Embryonic facial prominence (tissue), 1 donor: Measurements from ENCODE around the gene GCN1.

Experiments used
- DNase-seq: peaks from one replicate; pipeline ENCODE4 v3.0.0-alpha.2; 2016; ENCODE audit errors: extremely low spot score

The GCN1 gene

GRCh38 chr12:120181991-120182631 is 12.4 kb downstream of the GCN1 start:
- no peak for DNase-seq

GRCh38 chr12:120180975-120181374 is 13.5 kb downstream of the GCN1 start:
- DNase-seq, result no peak

- no peak for DNase-seq
These were observed 19.0 kb downstream of the GCN1 start for GRCh38 chr12:120175537-120175936.

- no peak for DNase-seq
These were observed 19.5 kb downstream of the GCN1 start for GRCh38 chr12:120175062-120175461.

GRCh38 chr12:120172053-120172452 is 22.5 kb downstream of the GCN1 start:
- DNase-seq, result no peak

GRCh38 chr12:120170631-120171030 is 23.9 kb downstream of the GCN1 start:
- DNase-seq, result no peak

GRCh38 chr12:120169946-120170345 is 24.6 kb downstream of the GCN1 start:
- no peak for DNase-seq

- DNase-seq, result no peak
These were observed 26.2 kb downstream of the GCN1 start for GRCh38 chr12:120168337-120168736.

- DNase-seq, result no peak
These were observed 26.9 kb downstream of the GCN1 start for GRCh38 chr12:120167529-120168095.

- DNase-seq, result no peak
These were observed 30.2 kb downstream of the GCN1 start for GRCh38 chr12:120164293-120164692.

- no peak for DNase-seq
These were observed 31.8 kb downstream of the GCN1 start for GRCh38 chr12:120162763-120163162.

GRCh38 chr12:120161852-120162251 is 32.7 kb downstream of the GCN1 start:
- no peak for DNase-seq

- DNase-seq, result no peak
These were observed 34.8 kb downstream of the GCN1 start for GRCh38 chr12:120159509-120160237.

- no peak for DNase-seq
These were observed 36.2 kb downstream of the GCN1 start for GRCh38 chr12:120158351-120158750.

- DNase-seq, result no peak
These were observed 36.8 kb downstream of the GCN1 start for GRCh38 chr12:120157678-120158077.

- no peak for DNase-seq
These were observed 37.9 kb downstream of the GCN1 start for GRCh38 chr12:120156315-120157259.

GRCh38 chr12:120155072-120155471 is 39.4 kb downstream of the GCN1 start:
- no peak for DNase-seq

GRCh38 chr12:120150919-120151525 is 43.5 kb downstream of the GCN1 start:
- DNase-seq, result no peak

- no peak for DNase-seq
These were observed 46.5 kb downstream of the GCN1 start for GRCh38 chr12:120148011-120148410.

GRCh38 chr12:120145164-120145563 is 49.4 kb downstream of the GCN1 start:
- DNase-seq, result no peak

GRCh38 chr12:120144215-120144614 is 50.3 kb downstream of the GCN1 start:
- DNase-seq, result no peak
